Superior temporal gyrus (tissue), 1 donor: ENCODE measurements around the gene GALNT6.
"Not testable (repeated sequence)": the region's sequence is repeated elsewhere in the genome, so short reads cannot be mapped to it uniquely, and the experiment has no call there.

ENCODE experiments used
- DNase-seq: peaks from one replicate; pipeline ENCODE4 v3.0.0-alpha.2; 2016; ENCODE audit errors: extremely low spot score

GALNT6 gene

GRCh38 chr12:51358496-51358895 lies 32.7 kb downstream of the GALNT6 start:
- DNase-seq = no peak

- no peak for DNase-seq
Observed at GRCh38 chr12:51357374-51358047, 33.7 kb downstream of the GALNT6 start.

GRCh38 chr12:51351913-51352532 lies 39.2 kb downstream of the GALNT6 start:
- peak; percentile 83 for DNase-seq

- DNase-seq = no peak
Observed at GRCh38 chr12:51349026-51349425, 42.2 kb downstream of the GALNT6 start.

GRCh38 chr12:51348116-51348515 lies 43.1 kb downstream of the GALNT6 start:
- DNase-seq = no peak

- no peak for DNase-seq
Observed at GRCh38 chr12:51346581-51346980, 44.6 kb downstream of the GALNT6 start, which contains the start of gene CELA1. TSS of gene CELA1 (minus strand) at chr12:51346679. CDS start at chr12:51346638, 41 bp downstream.

- no peak for DNase-seq
Observed at GRCh38 chr12:51345681-51346080, 45.5 kb downstream of the GALNT6 start.

- no peak for DNase-seq
Observed at GRCh38 chr12:51343201-51343600, 48.0 kb downstream of the GALNT6 start.

GRCh38 chr12:51342416-51342815 lies 48.8 kb downstream of the GALNT6 start:
- no peak for DNase-seq

- DNase-seq = peak; percentile 95
Observed at GRCh38 chr12:51341251-51342007, 49.8 kb downstream of the GALNT6 start.

GRCh38 chr12:51339750-51340149 lies 51.5 kb downstream of the GALNT6 start:
- DNase-seq = no peak

- not testable (repeated sequence) for DNase-seq
Observed at GRCh38 chr12:51337336-51337735, 53.9 kb downstream of the GALNT6 start.

- DNase-seq = no peak
Observed at GRCh38 chr12:51335931-51336330, 55.3 kb downstream of the GALNT6 start.

- no peak for DNase-seq
Observed at GRCh38 chr12:51334764-51335163, 56.4 kb downstream of the GALNT6 start.

GRCh38 chr12:51333536-51333935 lies 57.7 kb downstream of the GALNT6 start:
- no peak for DNase-seq

GRCh38 chr12:51330186-51330585 lies 61.0 kb downstream of the GALNT6 start:
- DNase-seq = no peak

GRCh38 chr12:51329742-51330141 lies 61.5 kb downstream of the GALNT6 start:
- DNase-seq = no peak

- DNase-seq = no peak
Observed at GRCh38 chr12:51328587-51328986, 62.6 kb downstream of the GALNT6 start.

GRCh38 chr12:51326698-51327439 lies 64.3 kb downstream of the GALNT6 start:
- peak; percentile 48 for DNase-seq

- no peak for DNase-seq
Observed at GRCh38 chr12:51324953-51325352, 66.3 kb downstream of the GALNT6 start.

- no peak for DNase-seq
Observed at GRCh38 chr12:51323966-51324895, 67.0 kb downstream of the GALNT6 start, which contains the start of gene BIN2. TSS of gene BIN2 (minus strand) at chr12:51324174. CDS start at chr12:51324102, 72 bp downstream.
